ENCODE results near the gene RIMS1. TPM values are rescaled to one million over a fixed set of nuclear protein-coding genes. Genes with fewer than 3 reads are reported as not detected.
A peak's percentile ranks its signal among the peaks of the same experiment; 100 is the strongest.

The RIMS1 gene
- total and polyA plus RNA-seq, 4 donors, result 0.14 to 5.7 (median 1.6) TPM

DNA sequence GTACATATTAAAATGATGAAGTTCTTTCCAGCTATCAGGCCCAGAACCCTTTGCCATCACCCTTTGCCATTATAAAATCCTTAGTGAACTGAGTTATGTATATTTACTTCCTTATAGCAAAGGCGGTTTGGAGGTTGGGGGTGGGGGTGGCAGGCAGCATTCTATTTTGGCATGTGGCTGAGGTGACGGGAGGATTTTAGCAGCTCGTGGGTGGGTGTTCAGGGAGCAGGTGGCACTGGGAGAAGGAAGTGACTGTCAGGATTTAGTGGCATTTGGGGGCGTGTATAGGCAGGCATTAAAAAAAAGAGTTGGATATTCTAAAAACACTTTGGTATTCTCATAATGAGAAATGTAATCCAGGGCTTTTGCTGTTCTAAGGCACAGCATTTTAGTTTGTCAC, 150.7 kb downstream of the RIMS1 start:
- H3K4me1 ChIP-seq (ENCODE audit: control insufficient read depth in 5 of 5, insufficient read depth in 5 of 5, low read length in 5 of 5), result peaks cover 0 to 4% (median 0%) of the 10 kb centered on the region in 5 donors
- H3K36me3 ChIP-seq (ENCODE audit: control insufficient read depth in 4 of 4, insufficient read depth in 4 of 4, low read length in 4 of 4), result no peaks in the 10 kb centered on the region
- no peak overlapping the region for H3K4me3 ChIP-seq
- H3K27ac ChIP-seq (ENCODE audit: low read depth in 1 of 2, low read length in 1 of 2), result no peak overlapping the region
- no peaks in the 10 kb centered on the region for H3K9me3 ChIP-seq (ENCODE audit: control insufficient read depth in 4 of 4, insufficient read depth in 3 of 4, low read length in 3 of 4)
- WGBS, 2 donors, result 52 to 56% methylated on average over 4 of the region's 4 CpGs
- TF ChIP-seq, protein P1, sequence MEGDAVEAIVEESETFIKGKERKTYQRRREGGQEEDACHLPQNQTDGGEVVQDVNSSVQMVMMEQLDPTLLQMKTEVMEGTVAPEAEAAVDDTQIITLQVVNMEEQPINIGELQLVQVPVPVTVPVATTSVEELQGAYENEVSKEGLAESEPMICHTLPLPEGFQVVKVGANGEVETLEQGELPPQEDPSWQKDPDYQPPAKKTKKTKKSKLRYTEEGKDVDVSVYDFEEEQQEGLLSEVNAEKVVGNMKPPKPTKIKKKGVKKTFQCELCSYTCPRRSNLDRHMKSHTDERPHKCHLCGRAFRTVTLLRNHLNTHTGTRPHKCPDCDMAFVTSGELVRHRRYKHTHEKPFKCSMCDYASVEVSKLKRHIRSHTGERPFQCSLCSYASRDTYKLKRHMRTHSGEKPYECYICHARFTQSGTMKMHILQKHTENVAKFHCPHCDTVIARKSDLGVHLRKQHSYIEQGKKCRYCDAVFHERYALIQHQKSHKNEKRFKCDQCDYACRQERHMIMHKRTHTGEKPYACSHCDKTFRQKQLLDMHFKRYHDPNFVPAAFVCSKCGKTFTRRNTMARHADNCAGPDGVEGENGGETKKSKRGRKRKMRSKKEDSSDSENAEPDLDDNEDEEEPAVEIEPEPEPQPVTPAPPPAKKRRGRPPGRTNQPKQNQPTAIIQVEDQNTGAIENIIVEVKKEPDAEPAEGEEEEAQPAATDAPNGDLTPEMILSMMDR (IDR thresholded peaks at IDR 0.05; ENCODE audit: control extremely low read depth, extremely low read depth), result no peak
- DNase-seq (no peak), ATAC-seq (ENCODE audit: insufficient read depth, low FRiP score) (no peak)
- H3K9ac ChIP-seq (ENCODE audit: insufficient read depth in 1 of 2, low read length in 2 of 2), result no peak overlapping the region
- H3K27me3 ChIP-seq (ENCODE audit: control insufficient read depth in 3 of 3, insufficient read depth in 3 of 3, low read length in 2 of 3), result no peaks in the 10 kb centered on the region

DNA sequence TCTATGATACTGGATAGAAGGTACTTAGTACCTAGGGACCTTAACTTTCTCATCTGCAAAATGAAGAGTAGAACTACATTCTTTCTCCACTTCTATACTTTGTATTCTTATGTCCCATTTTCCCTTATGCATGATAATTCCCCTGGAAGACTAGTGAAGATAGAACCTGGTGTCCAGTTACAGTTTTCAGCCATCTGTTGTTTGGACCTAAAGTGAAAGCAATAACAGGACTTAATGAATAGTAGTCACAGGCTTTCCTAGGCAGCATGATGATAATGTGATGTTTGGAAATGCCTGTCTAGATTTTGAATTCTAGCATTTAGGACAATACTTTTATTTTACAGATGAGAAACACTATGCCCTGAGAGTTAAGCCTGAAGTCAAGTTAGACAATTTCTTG, 153.8 kb downstream of the RIMS1 start:
- H3K36me3 ChIP-seq (ENCODE audit: control insufficient read depth in 4 of 4, insufficient read depth in 4 of 4, low read length in 4 of 4), result no peaks in the 10 kb centered on the region
- no peak overlapping the region for H3K4me3 ChIP-seq
- ATAC-seq (ENCODE audit: insufficient read depth, low FRiP score) (no peak), DNase-seq (peak in 2 of 3 donors; percentile 42 to 53)
- no peak overlapping the region for H3K27ac ChIP-seq (ENCODE audit: low read depth in 1 of 2, low read length in 1 of 2)
- TF ChIP-seq, protein P1 (IDR thresholded peaks at IDR 0.05; ENCODE audit: control extremely low read depth, extremely low read depth), result no peak
- H3K9me3 ChIP-seq (ENCODE audit: control insufficient read depth in 4 of 4, insufficient read depth in 3 of 4, low read length in 3 of 4), result no peaks in the 10 kb centered on the region
- H3K27me3 ChIP-seq (ENCODE audit: control insufficient read depth in 3 of 3, insufficient read depth in 3 of 3, low read length in 2 of 3), result no peaks in the 10 kb centered on the region
- no peak overlapping the region for H3K9ac ChIP-seq (ENCODE audit: insufficient read depth in 1 of 2, low read length in 2 of 2)
- peaks cover 0 to 9% (median 0%) of the 10 kb centered on the region in 5 donors for H3K4me1 ChIP-seq (ENCODE audit: control insufficient read depth in 5 of 5, insufficient read depth in 5 of 5, low read length in 5 of 5)

DNA sequence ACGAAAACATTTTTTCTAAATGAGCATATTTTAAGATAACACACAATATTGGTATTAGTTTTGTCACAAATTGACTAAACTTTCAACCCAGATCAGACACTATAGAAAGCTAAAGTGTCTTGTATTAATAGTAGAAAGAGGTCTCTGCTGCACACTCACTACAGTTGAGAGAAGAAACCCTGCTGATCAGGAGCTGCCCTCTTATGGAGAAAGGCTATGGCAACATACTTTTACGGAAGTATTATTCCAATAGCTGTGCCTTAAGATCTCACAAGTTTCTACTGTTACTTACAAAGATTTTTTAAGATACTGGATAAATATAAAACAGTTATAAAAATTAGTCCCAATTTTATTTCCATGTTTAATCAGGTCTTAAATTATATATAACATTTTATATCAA, 155.7 kb downstream of the RIMS1 start:
- Histone ChIP-seq H3K9me3 (ENCODE audit: control insufficient read depth in 4 of 4, insufficient read depth in 3 of 4, low read length in 3 of 4) (no peaks in the 10 kb centered on the region), H3K4me3 (no peak overlapping the region), H3K4me1 (ENCODE audit: control insufficient read depth in 5 of 5, insufficient read depth in 5 of 5, low read length in 5 of 5) (peaks cover 0 to 9% (median 0%) of the 10 kb centered on the region in 5 donors), H3K27me3 (ENCODE audit: control insufficient read depth in 3 of 3, insufficient read depth in 3 of 3, low read length in 2 of 3) (no peaks in the 10 kb centered on the region), H3K27ac (ENCODE audit: low read depth in 1 of 2, low read length in 1 of 2) (no peak overlapping the region), H3K36me3 (ENCODE audit: control insufficient read depth in 4 of 4, insufficient read depth in 4 of 4, low read length in 4 of 4) (no peaks in the 10 kb centered on the region), H3K9ac (ENCODE audit: insufficient read depth in 1 of 2, low read length in 2 of 2) (no peak overlapping the region)
- ATAC-seq (ENCODE audit: insufficient read depth, low FRiP score), result no peak
- WGBS, 2 donors, result 71 to 86% methylated on average over 2 of the region's 2 CpGs
- peak in 2 of 3 donors; percentile 53 to 63 for DNase-seq
- TF ChIP-seq, protein P1 (IDR thresholded peaks at IDR 0.05; ENCODE audit: control extremely low read depth, extremely low read depth), result no peak

DNA sequence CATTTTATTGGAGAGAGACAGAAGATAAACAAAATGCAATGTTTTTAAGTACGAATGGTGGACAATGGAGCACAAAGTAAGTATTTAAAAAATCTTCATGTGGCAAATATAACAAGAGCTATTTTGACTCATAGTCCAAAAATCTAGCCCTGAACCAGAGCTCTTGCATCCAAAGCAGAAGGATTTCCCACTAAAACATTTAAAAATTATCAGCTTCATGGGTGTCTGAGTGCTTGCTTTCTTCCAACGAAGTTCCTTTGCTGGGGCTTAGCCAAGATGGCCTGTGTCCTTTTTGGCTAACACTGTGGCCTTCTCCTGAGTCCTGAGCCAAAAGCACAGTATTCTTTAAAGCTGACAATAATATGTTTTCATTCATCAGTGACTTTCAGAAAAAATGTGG, 161.7 kb downstream of the RIMS1 start:
- TF ChIP-seq, protein P1 (IDR thresholded peaks at IDR 0.05; ENCODE audit: control extremely low read depth, extremely low read depth), result no peak
- ATAC-seq (ENCODE audit: insufficient read depth, low FRiP score), result no peak
- no peaks in the 10 kb centered on the region for H3K27me3 ChIP-seq (ENCODE audit: control insufficient read depth in 3 of 3, insufficient read depth in 3 of 3, low read length in 2 of 3)
- H3K27ac ChIP-seq (ENCODE audit: low read depth in 1 of 2, low read length in 1 of 2), result no peak overlapping the region
- no peak overlapping the region for H3K9ac ChIP-seq (ENCODE audit: insufficient read depth in 1 of 2, low read length in 2 of 2)
- no peaks in the 10 kb centered on the region for H3K9me3 ChIP-seq (ENCODE audit: control insufficient read depth in 4 of 4, insufficient read depth in 3 of 4, low read length in 3 of 4)
- peaks cover 0 to 7% (median 0%) of the 10 kb centered on the region in 5 donors for H3K4me1 ChIP-seq (ENCODE audit: control insufficient read depth in 5 of 5, insufficient read depth in 5 of 5, low read length in 5 of 5)
- no peak overlapping the region for H3K4me3 ChIP-seq
- WGBS, 2 donors, result 60 to 72% methylated on average over 2 of the region's 2 CpGs
- no peaks in the 10 kb centered on the region for H3K36me3 ChIP-seq (ENCODE audit: control insufficient read depth in 4 of 4, insufficient read depth in 4 of 4, low read length in 4 of 4)
- peak in 1 of 3 donors; percentile 51 for DNase-seq
